ENCODE data around the gene HBD. TPM values are rescaled to one million over a fixed set of nuclear protein-coding genes. Genes with fewer than 3 reads are reported as not detected.

The HBD gene
- total RNA-seq, 1 experiment from 2014 or later, result not detected

DNA sequence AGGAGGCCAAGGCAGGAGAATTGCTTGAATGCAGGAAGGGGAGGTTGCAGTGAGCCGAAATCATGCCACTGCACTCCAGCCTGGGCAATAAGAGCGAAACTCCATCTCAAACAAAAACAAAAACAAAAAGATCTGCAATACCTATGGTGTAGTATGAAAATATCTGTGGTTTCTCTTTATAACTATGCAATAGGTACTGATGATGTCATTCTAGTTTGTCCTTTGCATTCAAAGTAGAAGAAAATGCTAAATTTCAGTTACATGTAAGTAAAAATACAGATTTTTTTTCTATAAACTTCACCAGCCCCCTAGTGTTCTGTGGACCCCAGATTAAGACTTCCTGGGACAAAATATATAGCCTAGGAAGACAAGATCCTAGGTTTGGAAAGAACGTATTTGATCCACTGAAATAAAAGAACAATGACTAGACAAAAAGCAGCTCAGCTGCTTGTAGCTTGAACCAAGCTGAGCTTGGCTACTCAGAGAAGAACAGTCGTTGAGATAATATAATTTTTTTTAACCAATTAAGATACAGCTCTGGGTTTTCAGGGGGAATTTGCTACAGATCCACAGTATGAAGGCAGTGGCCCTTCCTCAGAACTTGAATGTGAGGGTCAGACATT lies 38.2 kb upstream of the HBD start:
- no peak overlapping the region for H3K9ac ChIP-seq (ENCODE audit: low read length)
- no peaks in the 10 kb centered on the region for H3K79me2 ChIP-seq (ENCODE audit: insufficient read depth, low read length)
- H3K4me2 ChIP-seq (ENCODE audit: low read length), result no peak overlapping the region
- no peaks in the 10 kb centered on the region for H3K9me3 ChIP-seq (ENCODE audit: control insufficient read depth in 1 of 2, insufficient read depth in 1 of 2, low read depth in 1 of 2, low read length in 2 of 2)
- no peak overlapping the region for H2AFZ ChIP-seq (ENCODE audit: low read depth, low read length, poor library complexity, severe bottlenecking)
- H4K20me1 ChIP-seq (ENCODE audit: insufficient read depth), result no peaks in the 10 kb centered on the region
- intact Hi-C loops (cut with micrococcal nuclease), result no loop called here
- ChIA-PET RAD21 (ENCODE audit: low non-redundant PET in 1 of 2, low total read pairs in 2 of 2, uncharacterized antibody in 2 of 2, unreplicated experiment in 2 of 2) (no interaction called here), CTCF (no interaction called here), POLR2A (no interaction called here)
- H3K9me2 ChIP-seq (ENCODE audit: insufficient read depth), result no peaks in the 10 kb centered on the region
- TF ChIP-seq RAD21 (IDR thresholded peaks at IDR 0.05; ENCODE audit: low read depth) (no peak), ZNF274 (IDR thresholded peaks at IDR 0.05; ENCODE audit: low read depth, low read length) (no peak), SRF (IDR thresholded peaks at IDR 0.05; ENCODE audit: low read depth) (no peak), EZH2 (IDR thresholded peaks at IDR 0.05) (no peak), POLR2A (IDR thresholded peaks at IDR 0.05; ENCODE audit: borderline replicate concordance, extremely low read depth, insufficient read depth, insufficient read length) (no peak), CTCF (IDR thresholded peaks at IDR 0.05 in 2 of 3, conservative IDR thresholded peaks at IDR 0.05 in 1 of 3; ENCODE audit: borderline replicate concordance in 1 of 3, insufficient read depth in 1 of 3, low read depth in 2 of 3, low read length in 2 of 3) (no peak), EZH2phosphoT487 (IDR thresholded peaks at IDR 0.05; ENCODE audit: borderline replicate concordance) (no peak), ELF1 (IDR thresholded peaks at IDR 0.05; ENCODE audit: borderline replicate concordance, low read depth) (no peak), EGR1 (IDR thresholded peaks at IDR 0.05; ENCODE audit: low read depth) (no peak), TCF7L2 (IDR thresholded peaks at IDR 0.05; ENCODE audit: borderline replicate concordance, extremely low read depth, insufficient read depth, insufficient read length) (no peak), CEBPB (IDR thresholded peaks at IDR 0.05; ENCODE audit: low read depth) (no peak), FOSL1 (IDR thresholded peaks at IDR 0.05; ENCODE audit: low read depth) (no peak)
- TF ChIP-seq, protein P1, sequence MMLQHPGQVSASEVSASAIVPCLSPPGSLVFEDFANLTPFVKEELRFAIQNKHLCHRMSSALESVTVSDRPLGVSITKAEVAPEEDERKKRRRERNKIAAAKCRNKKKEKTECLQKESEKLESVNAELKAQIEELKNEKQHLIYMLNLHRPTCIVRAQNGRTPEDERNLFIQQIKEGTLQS (IDR thresholded peaks at IDR 0.05), result no peak
- BruUV-seq (replicated peaks), result no TSS peak
- ATAC-seq (no peak), DNase-seq (ENCODE audit: low read depth, low spot score) (no peak)
- H3K4me3 ChIP-seq (replicated peaks in 1 of 2; ENCODE audit: low read depth in 1 of 2, low read length in 2 of 2), result no peak overlapping the region
- no peaks in the 10 kb centered on the region for H3K27me3 ChIP-seq (ENCODE audit: insufficient read depth, low read length)
- peaks cover 0 to 5% of the 10 kb centered on the region in 2 experiments; a peak in 1 of 4 replicates for H3K4me1 ChIP-seq (ENCODE audit: control insufficient read depth in 1 of 2, insufficient read depth in 2 of 2, low read length in 2 of 2)
- H3K36me3 ChIP-seq (ENCODE audit: control insufficient read depth in 1 of 2, insufficient read depth in 2 of 2, low read length in 2 of 2), result peaks cover 0 to 8% of the 10 kb centered on the region in 2 experiments; a peak in 1 of 4 replicates
- H3K27ac ChIP-seq (ENCODE audit: low read depth, low read length), result no peak overlapping the region

All from HCT116 (cell line).